Measurements from ENCODE around the gene SPTB.

SPTB gene

GRCh38 chr14:64870160-64870559, 9.5 kb downstream of the SPTB start:
- no peak overlapping the region for H3K9ac ChIP-seq (ENCODE audit: insufficient read length, low read depth)
- DNase-seq (ENCODE audit: low read depth, low spot score): no peak
- TF ChIP-seq YY1 (IDR thresholded peaks at IDR 0.05; ENCODE audit: insufficient read depth, insufficient read length) (no peak), SUZ12 (IDR thresholded peaks at IDR 0.05; ENCODE audit: extremely low read depth, insufficient read depth, insufficient read length) (no peak), ZNF274 (IDR thresholded peaks at IDR 0.05; ENCODE audit: low read depth, low read length) (no peak)
- H3K36me3 ChIP-seq (ENCODE audit: insufficient read depth, insufficient read length, low read length): no peaks in the 10 kb centered on the region
- H3K27me3 ChIP-seq (ENCODE audit: insufficient read depth, insufficient read length): no peaks in the 10 kb centered on the region
- H3K4me3 ChIP-seq (ENCODE audit: insufficient read length, low read depth): no peak overlapping the region
- peaks cover 10% of the 10 kb centered on the region for H3K4me1 ChIP-seq (ENCODE audit: insufficient read depth, insufficient read length)
- H3K9me3 ChIP-seq (ENCODE audit: insufficient read depth, low read length): peaks cover 6% of the 10 kb centered on the region; the same call in 1 of the 2 replicates

GRCh38 chr14:64868841-64869240, 10.9 kb downstream of the SPTB start:
- Histone ChIP-seq H3K4me3 (ENCODE audit: insufficient read length, low read depth) (no peak overlapping the region), H3K27me3 (ENCODE audit: insufficient read depth, insufficient read length) (no peaks in the 10 kb centered on the region), H3K4me1 (ENCODE audit: insufficient read depth, insufficient read length) (peaks cover 10% of the 10 kb centered on the region), H3K9ac (ENCODE audit: insufficient read length, low read depth) (no peak overlapping the region), H3K36me3 (ENCODE audit: insufficient read depth, insufficient read length, low read length) (no peaks in the 10 kb centered on the region), H3K9me3 (ENCODE audit: insufficient read depth, low read length) (peaks cover 6% of the 10 kb centered on the region; the same call in 1 of the 2 replicates)
- no peak for DNase-seq (ENCODE audit: low read depth, low spot score)
- TF ChIP-seq ZNF274 (IDR thresholded peaks at IDR 0.05; ENCODE audit: low read depth, low read length) (no peak), SUZ12 (IDR thresholded peaks at IDR 0.05; ENCODE audit: extremely low read depth, insufficient read depth, insufficient read length) (no peak), YY1 (IDR thresholded peaks at IDR 0.05; ENCODE audit: insufficient read depth, insufficient read length) (no peak)

- Histone ChIP-seq H3K4me1 (ENCODE audit: insufficient read depth, insufficient read length) (peaks cover 10% of the 10 kb centered on the region), H3K9ac (ENCODE audit: insufficient read length, low read depth) (no peak overlapping the region), H3K36me3 (ENCODE audit: insufficient read depth, insufficient read length, low read length) (no peaks in the 10 kb centered on the region), H3K9me3 (ENCODE audit: insufficient read depth, low read length) (peaks cover 6% of the 10 kb centered on the region; the same call in 1 of the 2 replicates), H3K27me3 (ENCODE audit: insufficient read depth, insufficient read length) (no peaks in the 10 kb centered on the region), H3K4me3 (ENCODE audit: insufficient read length, low read depth) (no peak overlapping the region)
- DNase-seq (ENCODE audit: low read depth, low spot score): no peak
- TF ChIP-seq ZNF274 (IDR thresholded peaks at IDR 0.05; ENCODE audit: low read depth, low read length): no peak
- TF ChIP-seq SUZ12 (IDR thresholded peaks at IDR 0.05; ENCODE audit: extremely low read depth, insufficient read depth, insufficient read length): no peak
- no peak for TF ChIP-seq YY1 (IDR thresholded peaks at IDR 0.05; ENCODE audit: insufficient read depth, insufficient read length)
Observed at GRCh38 chr14:64868379-64868778, 11.3 kb downstream of the SPTB start.

- Histone ChIP-seq H3K4me1 (ENCODE audit: insufficient read depth, insufficient read length) (peaks cover 10% of the 10 kb centered on the region), H3K36me3 (ENCODE audit: insufficient read depth, insufficient read length, low read length) (no peaks in the 10 kb centered on the region), H3K9ac (ENCODE audit: insufficient read length, low read depth) (no peak overlapping the region), H3K4me3 (ENCODE audit: insufficient read length, low read depth) (no peak overlapping the region), H3K9me3 (ENCODE audit: insufficient read depth, low read length) (0 out of 2 replicates have a peak, but pooled peaks cover 2% of the 10 kb centered on the region), H3K27me3 (ENCODE audit: insufficient read depth, insufficient read length) (no peaks in the 10 kb centered on the region)
- DNase-seq (ENCODE audit: low read depth, low spot score): no peak
- TF ChIP-seq ZNF274 (IDR thresholded peaks at IDR 0.05; ENCODE audit: low read depth, low read length) (no peak), YY1 (IDR thresholded peaks at IDR 0.05; ENCODE audit: insufficient read depth, insufficient read length) (no peak), SUZ12 (IDR thresholded peaks at IDR 0.05; ENCODE audit: extremely low read depth, insufficient read depth, insufficient read length) (no peak)
Observed at GRCh38 chr14:64867182-64867581, 12.5 kb downstream of the SPTB start.

- no peak for TF ChIP-seq YY1 (IDR thresholded peaks at IDR 0.05; ENCODE audit: insufficient read depth, insufficient read length)
- TF ChIP-seq SUZ12 (IDR thresholded peaks at IDR 0.05; ENCODE audit: extremely low read depth, insufficient read depth, insufficient read length): no peak
- no peak for TF ChIP-seq ZNF274 (IDR thresholded peaks at IDR 0.05; ENCODE audit: low read depth, low read length)
- no peak overlapping the region for H3K4me3 ChIP-seq (ENCODE audit: insufficient read length, low read depth)
- H3K27me3 ChIP-seq (ENCODE audit: insufficient read depth, insufficient read length): no peaks in the 10 kb centered on the region
- H3K4me1 ChIP-seq (ENCODE audit: insufficient read depth, insufficient read length): peaks cover 10% of the 10 kb centered on the region
- DNase-seq (ENCODE audit: low read depth, low spot score): no peak
- H3K9ac ChIP-seq (ENCODE audit: insufficient read length, low read depth): no peak overlapping the region
- H3K36me3 ChIP-seq (ENCODE audit: insufficient read depth, insufficient read length, low read length): no peaks in the 10 kb centered on the region
- no peaks in the 10 kb centered on the region for H3K9me3 ChIP-seq (ENCODE audit: insufficient read depth, low read length)
Observed at GRCh38 chr14:64865992-64866391, 13.7 kb downstream of the SPTB start.

- no peak for TF ChIP-seq ZNF274 (IDR thresholded peaks at IDR 0.05; ENCODE audit: low read depth, low read length)
- TF ChIP-seq SUZ12 (IDR thresholded peaks at IDR 0.05; ENCODE audit: extremely low read depth, insufficient read depth, insufficient read length): no peak
- no peak for TF ChIP-seq YY1 (IDR thresholded peaks at IDR 0.05; ENCODE audit: insufficient read depth, insufficient read length)
- H3K4me3 ChIP-seq (ENCODE audit: insufficient read length, low read depth): no peak overlapping the region
- no peaks in the 10 kb centered on the region for H3K36me3 ChIP-seq (ENCODE audit: insufficient read depth, insufficient read length, low read length)
- H3K9me3 ChIP-seq (ENCODE audit: insufficient read depth, low read length): no peaks in the 10 kb centered on the region
- no peaks in the 10 kb centered on the region for H3K27me3 ChIP-seq (ENCODE audit: insufficient read depth, insufficient read length)
- DNase-seq (ENCODE audit: low read depth, low spot score): no peak
- no peak overlapping the region for H3K9ac ChIP-seq (ENCODE audit: insufficient read length, low read depth)
- peaks cover 10% of the 10 kb centered on the region for H3K4me1 ChIP-seq (ENCODE audit: insufficient read depth, insufficient read length)
Observed at GRCh38 chr14:64865109-64865508, 14.6 kb downstream of the SPTB start.

GRCh38 chr14:64864258-64864657, 15.4 kb downstream of the SPTB start:
- H3K36me3 ChIP-seq (ENCODE audit: insufficient read depth, insufficient read length, low read length): no peaks in the 10 kb centered on the region
- TF ChIP-seq SUZ12 (IDR thresholded peaks at IDR 0.05; ENCODE audit: extremely low read depth, insufficient read depth, insufficient read length) (no peak), YY1 (IDR thresholded peaks at IDR 0.05; ENCODE audit: insufficient read depth, insufficient read length) (no peak), ZNF274 (IDR thresholded peaks at IDR 0.05; ENCODE audit: low read depth, low read length) (no peak)
- H3K9ac ChIP-seq (ENCODE audit: insufficient read length, low read depth): no peak overlapping the region
- no peaks in the 10 kb centered on the region for H3K9me3 ChIP-seq (ENCODE audit: insufficient read depth, low read length)
- peaks cover 10% of the 10 kb centered on the region for H3K4me1 ChIP-seq (ENCODE audit: insufficient read depth, insufficient read length)
- no peak for DNase-seq (ENCODE audit: low read depth, low spot score)
- H3K4me3 ChIP-seq (ENCODE audit: insufficient read length, low read depth): no peak overlapping the region
- no peaks in the 10 kb centered on the region for H3K27me3 ChIP-seq (ENCODE audit: insufficient read depth, insufficient read length)

All from NT2/D1 (cell line).